HG02610 (cell line): ENCODE results near the gene NAT10.
A peak's percentile ranks its signal among the peaks of the same experiment; 100 is the strongest.

Experiments used
- ATAC-seq: cut with Tn5 transposase; IDR thresholded peaks from one replicate; pipeline ENCODE4 v1.9.1; 2021; ENCODE audit warnings: mild to moderate bottlenecking, moderate library complexity; ENCODE audit not compliant: unreplicated experiment

Gene NAT10

DNA sequence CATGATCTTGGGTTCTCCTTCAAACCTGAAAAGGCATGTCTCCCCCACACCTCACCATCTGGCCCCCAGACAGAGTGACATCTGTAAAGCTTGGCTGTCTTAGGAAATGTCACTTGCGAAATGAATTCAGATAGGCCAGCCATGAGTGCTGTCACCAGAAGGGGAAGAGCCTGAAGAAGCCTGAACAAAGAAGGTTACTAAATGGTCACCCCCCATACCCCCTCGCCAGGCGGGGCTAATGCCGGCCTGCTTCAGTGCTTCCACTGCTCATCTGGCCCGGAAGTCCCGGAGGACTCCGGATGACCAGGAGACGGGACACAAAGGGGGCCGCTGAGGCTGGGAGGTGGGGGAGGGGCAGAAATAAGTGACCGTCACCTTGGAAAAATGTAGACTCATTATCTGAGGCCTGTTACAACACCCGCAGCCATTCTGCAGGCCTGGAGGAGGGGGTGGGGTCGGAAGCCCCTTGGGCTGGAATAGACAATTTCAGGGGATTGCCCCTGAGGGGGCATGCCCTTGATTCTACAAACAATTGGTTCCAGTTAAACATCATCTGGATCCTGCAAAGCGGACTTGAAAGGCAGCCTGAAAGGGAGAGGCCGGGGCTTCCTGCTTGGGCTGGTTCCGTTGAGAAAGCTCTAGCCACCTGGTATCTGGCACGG is 43.2 kb downstream of the NAT10 start:
- no peak for ATAC-seq

DNA sequence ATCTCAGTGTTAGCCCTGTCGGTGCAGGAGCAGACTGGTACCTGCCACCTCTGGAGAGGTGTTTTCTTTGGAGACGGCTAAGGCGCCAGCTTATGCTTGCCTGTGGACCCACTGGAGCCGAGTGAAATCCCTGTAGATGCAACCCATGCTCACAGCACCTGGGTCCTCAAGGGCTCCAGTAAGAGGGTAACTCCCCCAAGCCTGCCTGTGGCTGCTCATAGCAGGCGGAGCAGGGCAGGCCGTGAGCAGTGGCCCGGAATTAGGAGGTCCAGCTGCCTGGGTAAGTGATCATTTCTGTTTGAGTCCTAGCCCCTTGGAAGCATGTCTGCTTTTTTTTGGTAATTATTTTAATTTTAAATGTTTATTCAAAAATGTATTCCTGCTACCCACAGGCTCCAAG is 43.8 kb downstream of the NAT10 start:
- ATAC-seq = no peak

DNA sequence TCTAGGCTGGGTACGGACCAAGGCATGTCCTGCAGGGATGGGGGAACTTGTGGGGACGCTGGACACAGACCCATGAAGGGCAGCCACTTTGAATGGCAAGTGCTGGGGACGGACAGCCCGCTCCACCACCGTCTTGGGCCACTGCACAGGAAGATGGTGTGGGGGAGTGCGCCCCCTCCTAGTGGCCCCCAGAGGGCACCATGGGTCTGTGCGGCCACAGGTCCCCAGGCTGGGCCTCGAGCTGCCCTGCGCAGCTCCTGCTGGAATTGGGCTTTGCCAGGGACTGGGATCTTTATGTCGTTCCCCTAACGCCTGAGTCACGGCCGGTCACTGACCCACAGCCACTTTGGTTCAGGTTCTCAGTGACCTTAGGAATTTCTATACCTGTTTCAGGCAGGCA is 44.4 kb downstream of the NAT10 start:
- no peak for ATAC-seq

DNA sequence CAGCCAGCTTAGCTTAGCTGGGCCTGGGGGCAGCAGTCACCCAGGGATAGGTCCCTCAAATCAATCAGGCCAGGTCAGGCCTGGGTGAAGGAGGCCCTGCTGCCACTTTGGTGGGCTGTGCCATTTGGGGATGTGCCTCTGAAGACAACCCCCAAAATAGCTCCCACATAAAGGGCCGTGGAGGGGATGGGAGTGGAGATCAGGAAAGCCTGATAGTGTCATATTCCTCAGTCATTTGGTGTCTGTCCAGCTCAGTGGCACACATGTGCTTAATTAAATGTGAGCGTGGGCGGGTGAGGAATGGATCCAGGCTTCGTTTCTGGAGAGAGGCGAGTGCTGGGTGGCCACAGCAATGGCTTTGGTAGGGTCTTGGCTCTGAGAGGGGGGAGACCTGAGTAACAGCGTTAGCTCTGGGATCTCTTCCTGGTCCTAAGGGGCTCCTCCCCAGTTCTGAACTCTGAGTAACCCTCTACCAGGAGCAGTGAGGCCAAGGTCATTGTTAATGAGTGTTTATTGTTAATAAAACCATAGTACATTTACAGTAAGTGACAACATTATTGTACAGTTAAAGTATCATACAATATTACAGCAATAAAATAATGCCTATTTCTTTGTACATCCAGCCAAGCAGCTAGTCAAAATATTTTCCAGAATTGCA is 45.2 kb downstream of the NAT10 start:
- no peak for ATAC-seq

DNA sequence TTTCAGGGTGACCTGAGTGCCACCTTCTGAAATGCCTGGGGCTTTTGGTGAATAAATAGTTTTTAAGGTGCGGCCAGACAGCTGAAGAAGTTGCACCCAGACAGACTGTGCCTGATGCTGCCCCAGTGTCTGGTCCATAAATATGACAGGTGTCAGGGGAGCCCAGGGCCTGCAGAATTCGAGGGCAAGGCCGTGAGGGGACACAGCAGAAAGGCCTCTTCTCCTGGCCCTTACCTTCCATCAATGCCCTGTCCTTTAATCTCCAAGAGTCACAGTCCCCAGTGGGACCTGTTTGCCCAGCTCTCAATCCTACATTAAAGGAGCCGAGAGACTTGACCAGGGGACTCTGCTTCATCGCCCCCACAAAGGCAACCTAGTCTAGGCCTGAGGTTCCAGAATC is 45.7 kb downstream of the NAT10 start:
- no peak for ATAC-seq

DNA sequence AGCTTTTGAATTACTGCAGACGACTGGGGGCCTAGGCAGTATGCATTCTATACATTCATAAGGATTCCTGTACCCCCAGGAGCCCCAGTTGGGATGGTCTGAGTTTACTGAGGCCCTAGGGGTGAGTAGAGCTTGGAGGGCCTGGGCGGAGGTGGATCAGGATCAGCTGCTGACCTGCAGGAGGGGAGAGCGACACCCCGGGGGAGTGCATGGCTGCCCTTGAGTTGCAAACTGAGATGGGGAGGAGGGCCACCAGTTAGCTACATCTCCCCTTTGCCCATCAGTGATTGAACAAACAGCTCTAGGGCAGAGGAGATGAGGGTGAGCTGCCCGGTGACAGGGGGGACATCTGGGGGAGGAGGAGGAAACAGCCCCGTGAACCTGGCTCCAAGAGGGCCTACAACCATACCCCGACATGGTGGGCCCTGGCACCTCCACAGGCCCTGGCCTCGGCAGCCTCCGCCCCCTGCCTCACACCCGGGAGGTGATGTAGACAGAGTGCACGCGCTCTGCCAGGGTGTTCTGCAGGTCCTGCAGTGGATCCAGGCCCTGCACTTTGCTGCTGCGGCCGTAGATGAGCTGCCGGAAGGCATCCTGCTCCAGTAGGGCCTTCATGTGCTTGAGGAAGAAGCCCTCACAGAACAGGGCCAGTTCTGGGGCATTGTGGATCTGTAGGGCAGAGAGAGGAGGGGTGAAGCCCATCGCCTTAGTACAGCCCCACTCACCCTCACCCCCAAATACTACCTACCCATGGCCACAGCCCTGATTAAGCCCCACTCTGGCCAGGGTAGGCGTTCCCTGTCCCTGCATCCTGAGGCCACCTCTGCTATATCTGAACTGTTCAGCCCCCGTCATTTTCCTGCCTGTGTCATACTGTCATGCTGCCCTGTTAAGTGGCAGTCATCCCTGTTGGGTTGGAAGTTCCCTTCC is 46.8 kb downstream of the NAT10 start:
- ATAC-seq = no peak

DNA sequence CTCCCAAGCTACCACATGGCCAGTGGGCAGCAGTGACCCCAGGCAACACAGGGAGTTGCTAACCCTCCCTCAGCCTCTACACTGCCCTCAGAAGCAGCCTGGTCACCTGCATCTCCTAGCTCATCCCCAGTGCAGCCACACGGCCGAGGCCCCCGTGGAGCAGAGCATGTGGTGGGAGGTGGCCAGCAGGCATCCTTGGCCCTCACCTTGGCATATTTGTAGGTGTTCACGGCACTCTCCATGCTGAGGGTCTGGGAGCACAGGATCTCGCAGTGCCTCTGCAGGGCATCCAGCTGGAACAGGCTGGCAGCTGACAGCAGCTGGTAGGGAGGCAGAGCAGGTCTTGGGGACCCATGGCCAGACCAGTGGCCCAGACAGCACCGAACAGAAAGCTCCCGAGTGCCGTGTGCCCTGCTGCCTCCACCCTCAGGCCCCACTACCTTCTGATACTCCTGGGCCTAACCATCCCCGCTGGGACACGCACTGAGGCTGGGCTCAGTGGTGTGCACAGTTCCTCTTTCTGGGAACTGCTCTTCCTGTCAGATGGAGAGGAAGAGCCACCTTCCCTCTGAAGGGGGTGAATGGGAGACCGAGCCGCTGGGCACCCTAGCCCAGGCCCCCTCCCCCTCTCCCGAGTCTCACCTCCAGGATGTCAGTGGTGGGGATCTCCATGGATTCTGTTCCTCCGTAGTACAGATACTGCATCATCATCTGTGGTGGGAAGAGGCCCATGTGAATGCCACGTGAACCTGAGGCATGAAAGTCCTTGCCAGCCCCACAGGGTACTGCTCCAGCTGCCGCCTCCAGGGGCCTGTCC is 48.8 kb downstream of the NAT10 start:
- peak; percentile 69 for ATAC-seq

DNA sequence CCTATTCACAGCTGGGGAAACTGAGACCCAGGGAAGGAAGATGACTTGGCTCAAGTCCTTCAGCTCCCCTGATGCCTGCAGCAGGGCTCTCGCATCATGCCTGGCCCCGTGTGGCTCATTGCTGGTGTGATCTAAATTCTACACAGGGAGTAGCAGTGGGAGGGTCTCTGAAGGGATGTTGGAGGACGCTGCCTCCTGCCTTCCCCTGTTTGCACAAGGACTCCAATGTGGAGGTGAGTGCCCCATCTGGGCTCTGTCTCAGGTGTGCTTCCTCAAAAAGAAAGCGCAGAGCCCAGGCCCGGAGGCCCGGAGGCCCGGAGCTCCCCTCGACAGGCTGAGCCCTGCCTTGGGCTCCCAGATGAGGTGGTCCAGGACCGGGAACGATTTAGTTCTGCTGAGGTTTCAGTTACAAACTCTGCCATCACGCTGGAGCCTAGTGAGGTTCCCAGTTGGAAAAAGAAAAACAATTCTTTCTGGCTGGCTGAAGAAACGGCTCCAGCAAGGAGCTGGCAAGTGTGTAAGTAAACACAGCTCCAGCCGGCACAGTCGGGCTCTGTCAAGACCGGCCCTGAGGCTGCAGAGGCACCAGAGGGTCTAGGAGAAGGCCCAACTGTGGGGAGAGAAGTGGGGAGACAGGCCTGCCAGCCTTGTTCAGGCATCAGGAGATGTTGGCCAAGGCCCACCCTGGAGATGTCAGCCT is 49.8 kb downstream of the NAT10 start:
- ATAC-seq = no peak

DNA sequence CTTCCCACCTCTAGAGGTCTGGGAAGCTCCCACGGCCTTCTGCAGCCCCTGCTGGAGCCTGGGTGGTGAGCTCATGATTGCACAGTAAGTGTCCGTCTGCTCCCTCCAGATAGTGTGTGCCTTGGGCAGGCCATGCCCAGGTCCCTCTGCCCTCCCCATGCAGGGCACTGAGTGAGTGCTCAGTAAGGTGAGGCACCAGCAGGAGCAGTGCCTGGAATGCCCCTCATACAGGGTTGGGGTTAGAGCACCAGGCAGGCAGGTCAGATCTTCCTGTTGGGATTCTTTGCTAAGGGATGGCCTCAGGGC is 50.3 kb downstream of the NAT10 start:
- no peak for ATAC-seq

DNA sequence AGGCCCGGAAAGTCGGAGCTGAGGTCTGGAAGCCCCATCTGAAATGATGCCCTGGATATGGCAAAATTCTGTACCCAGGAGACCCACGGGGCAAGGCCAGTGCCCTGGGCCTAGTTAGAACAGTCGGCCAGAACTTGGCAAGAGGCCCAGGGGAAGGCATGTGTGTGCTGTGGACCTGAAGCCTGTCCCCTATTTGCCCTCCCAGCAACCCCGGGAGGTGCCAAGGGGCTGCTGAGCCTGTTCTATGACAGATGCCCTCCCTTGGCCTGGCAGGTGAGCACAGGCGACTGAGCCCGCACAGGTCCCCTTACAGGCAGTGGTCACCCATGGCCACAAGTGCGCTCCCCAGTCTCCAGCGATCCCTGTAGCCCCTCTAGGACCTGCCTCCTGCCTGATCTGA is 51.7 kb downstream of the NAT10 start:
- no peak for ATAC-seq

DNA sequence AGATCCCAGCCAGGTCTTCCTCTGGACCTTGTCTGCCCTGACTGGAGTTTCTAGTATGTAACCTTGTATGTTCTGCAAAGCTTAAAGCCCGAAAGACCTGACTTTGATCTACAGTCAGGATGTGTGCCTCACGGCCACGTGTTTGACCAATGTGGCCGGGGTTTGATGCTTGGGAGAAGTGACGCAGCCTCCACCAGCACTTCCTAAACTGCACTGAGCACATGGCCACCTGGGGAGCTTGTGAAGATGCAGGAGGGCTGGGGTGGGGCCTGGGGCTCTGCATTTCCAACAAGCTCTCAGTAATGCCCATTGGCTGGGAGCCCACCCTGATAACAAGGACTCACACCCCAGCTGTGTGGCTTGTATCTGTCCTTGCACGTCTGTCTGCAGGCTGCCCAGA is 53.2 kb downstream of the NAT10 start:
- ATAC-seq = no peak

DNA sequence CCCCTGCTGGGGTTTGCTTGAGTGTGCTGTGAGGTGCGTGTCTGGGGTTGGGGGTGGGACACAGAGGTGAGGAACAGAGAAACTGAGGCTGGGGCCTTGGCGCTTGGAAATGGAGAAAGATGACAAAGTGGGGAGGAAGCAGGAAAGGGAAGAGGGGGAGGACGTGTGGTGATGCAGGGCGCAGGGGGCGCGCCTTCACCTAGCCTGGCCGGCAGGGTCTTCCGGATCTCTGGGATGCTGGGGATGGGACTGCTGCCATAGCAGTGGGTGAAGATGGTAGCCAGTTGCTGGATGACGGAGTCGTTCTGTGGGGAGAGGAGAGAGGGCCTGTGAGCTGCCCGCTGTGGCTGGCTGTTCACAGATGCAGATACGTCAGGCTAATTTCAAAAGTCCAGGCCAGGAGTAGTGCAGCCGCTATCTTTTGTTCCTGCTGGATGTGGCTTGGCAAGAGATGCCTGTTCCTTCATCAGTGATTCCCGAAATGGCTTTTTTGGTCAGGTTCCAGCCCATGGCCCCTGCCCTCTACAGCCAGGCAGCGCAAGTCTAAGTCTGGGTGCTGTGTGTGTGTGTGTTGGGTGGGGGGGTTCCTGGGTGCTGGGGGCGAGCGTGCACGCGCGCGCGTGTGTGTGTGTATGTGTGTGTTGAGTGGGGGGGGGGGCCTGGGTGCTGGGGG is 54.8 kb downstream of the NAT10 start:
- ATAC-seq = no peak

DNA sequence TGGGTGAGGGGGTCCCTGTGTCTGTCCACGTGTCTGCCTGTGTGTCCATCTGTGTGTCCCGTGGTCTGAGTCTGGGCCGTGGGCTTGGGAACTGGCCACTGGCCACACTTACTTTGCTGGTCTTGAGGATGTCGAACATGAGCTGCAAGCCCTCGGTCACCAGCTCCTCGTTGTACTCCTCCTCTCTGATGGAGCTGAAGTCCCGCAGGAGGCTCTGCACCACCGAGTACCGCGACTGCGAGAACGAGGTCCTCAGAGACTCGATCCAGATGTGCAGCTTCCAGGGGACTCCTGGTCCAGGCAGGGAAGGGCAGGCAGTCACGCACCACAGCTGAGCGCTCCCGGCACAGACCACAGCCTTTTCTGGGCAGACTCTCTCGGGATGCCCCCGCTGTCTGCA is 55.4 kb downstream of the NAT10 start:
- ATAC-seq = no peak

DNA sequence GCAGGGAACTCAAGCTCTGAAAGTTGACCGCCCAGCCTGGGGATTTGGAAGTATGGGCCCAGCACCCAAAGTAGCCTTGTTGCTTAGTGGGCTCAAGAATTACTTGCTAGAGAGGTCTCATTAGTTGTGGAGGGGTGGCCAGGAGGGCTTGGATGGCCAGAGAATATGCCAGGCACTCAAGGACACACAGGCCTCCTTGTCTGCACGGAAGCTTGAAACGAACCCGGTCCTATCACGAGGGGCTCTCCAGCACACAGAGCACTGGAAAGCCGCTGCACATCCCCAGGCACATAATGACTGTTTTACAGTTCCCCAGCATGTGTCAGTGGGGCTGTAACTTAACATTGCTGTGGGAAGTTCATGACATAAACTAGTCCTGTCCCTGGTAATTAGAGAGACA is 55.9 kb downstream of the NAT10 start:
- no peak for ATAC-seq

DNA sequence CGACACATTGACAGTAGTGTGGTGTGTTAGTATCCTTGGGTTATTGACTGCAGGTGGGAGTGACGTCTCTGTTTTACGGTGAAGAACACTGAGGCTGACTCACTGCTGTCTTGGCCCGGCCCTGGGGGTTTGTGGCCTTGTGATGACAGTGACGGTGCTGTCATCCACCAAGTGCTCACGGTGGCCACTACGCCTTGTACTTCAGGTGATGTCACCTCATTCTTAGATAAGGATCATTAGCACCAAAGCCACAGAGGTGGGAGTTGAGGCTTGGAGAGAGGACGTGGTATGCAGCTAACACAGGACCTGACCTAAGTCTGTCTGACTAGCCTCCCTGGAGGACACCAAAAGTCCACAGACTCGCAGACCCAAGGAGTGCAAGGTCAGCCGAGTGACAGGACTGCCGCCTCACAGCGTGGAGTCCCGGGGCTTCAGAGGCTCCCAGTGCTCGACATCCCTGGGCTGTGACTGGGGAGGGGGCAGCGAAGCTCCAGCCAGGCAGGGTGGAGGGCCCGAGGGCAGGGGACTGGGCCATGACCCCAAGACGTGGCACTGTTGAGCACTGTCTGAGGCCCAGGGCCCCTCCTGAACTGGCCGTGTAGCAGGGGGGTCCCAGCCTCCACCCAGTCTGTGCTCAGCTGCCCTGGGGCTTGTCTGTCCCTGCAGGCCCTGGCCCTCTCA is 56.5 kb downstream of the NAT10 start:
- ATAC-seq = no peak

DNA sequence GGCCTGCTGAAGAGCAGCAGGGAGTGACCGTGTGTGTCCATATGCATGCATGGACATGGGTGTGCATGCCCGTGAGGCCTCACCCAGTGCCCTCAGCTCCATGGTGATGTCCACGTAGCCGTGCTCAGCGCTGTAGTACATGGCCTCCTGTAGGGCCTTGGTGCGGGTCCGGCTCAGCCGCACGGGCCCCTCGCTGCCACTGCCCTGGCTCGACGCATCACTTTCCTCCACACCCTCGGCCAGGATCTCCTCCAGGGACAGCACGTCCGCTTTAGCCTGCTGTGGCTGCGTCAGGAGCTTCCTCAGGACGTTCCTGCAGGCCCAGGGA is 57.0 kb downstream of the NAT10 start:
- no peak for ATAC-seq

DNA sequence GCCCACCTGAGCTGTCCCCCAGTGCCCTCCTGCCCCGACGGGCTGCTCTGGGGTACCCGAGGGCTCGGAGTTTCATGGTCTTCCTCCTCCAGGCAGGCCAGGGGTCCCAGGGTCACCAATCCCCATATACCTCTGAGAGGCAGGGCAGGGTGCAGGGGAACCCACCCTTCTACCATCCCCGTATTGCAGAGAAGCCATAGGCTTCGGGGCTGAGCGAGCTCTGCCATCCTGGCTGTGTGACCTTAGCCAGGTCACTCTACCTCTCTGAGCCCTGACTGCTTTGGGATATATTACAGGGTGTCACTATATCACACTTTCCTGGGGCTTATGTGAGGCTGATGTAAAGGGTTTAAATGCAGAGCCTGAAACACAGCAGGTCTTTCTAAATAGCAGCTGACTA is 57.4 kb downstream of the NAT10 start:
- no peak for ATAC-seq

DNA sequence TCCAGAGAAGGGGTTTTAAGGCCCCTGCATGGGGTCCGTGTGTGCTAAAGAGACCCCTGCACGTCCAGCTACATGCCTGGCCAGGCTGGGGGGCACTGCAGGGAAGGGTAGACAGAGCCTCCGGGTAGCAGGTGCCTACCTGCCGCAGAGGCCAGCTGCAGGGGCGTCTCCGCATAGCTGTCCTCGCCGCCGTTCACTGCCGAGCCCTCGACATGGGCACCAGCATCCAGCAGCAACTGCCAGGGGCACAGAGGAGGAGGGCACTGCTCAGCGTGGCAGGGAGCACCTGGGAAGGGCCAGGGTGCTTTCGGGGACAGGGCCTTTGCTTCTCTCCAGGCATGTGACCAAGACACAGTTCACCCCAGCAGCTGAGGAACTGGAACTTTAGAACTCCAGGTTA is 59.7 kb downstream of the NAT10 start:
- no peak for ATAC-seq

DNA sequence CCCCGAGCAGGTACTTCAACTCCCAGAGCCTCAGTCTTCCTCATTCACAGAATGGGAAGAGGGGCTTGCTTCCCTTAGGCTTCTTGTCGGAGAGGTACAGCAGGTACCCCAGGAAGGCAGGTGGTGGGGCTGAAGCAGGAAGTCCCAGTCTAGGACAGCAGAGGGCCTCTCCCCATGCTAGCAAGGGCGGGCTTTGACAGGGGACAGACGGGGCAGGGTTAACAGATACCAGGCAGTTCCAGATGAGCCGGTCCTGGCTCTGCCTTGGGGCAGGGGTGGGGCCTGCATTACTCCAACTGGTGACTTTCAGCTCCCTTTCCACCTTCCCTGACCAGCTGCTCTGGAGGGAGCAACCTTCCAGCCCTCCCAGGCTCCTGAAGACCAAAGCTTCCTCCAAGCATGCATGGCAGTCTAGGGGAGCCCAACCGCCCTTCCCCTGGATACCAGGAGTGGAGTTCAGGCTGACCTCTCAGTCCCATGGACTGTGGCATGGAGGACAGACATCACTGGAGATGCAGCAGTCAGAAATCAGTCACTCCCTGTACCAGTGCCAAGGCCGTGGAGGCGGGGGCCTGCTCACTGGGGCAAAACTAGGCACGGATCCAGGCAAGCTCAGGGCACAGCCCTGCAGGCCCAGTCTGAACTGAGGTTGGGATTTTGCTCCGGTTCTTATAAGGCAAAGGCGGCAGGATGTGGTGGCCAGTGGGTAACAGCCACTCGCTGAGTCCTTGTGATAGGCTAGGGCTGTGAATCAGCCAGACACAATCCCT is 60.5 kb downstream of the NAT10 start:
- ATAC-seq = no peak
